Mucosa of descending colon (tissue), 3 donors: ENCODE results near the gene GPSM3. TPM values are rescaled to one million over a fixed set of nuclear protein-coding genes. Genes with fewer than 3 reads are reported as not detected.
A peak's percentile ranks its signal among the peaks of the same experiment; 100 is the strongest.

Experiments
- ATAC-seq: fragments of 200-7000 bp; cut with Tn5 transposase; one replicate; pipeline ENCODE4 v1.9.1; 2020; ENCODE audit warnings: mild to moderate bottlenecking, moderate library complexity
- DNase-seq, 3 donors: peaks; one replicate each; pipeline ENCODE4 v3.0.0-alpha.2; 2020
- H3K36me3 ChIP-seq: fragments of 200-600 bp; one replicate; pipeline ENCODE4 v1.8.0; 2021; ENCODE audit warnings: low read depth, mild to moderate bottlenecking
- H3K4me1 ChIP-seq: fragments of 200-600 bp; one replicate; pipeline ENCODE4 v1.8.0; 2021; ENCODE audit warnings: low read depth, mild to moderate bottlenecking
- H3K4me3 ChIP-seq: fragments of 200-600 bp; one replicate; pipeline ENCODE4 v1.8.0; 2021; ENCODE audit warnings: mild to moderate bottlenecking
- H3K9me3 ChIP-seq: fragments of 200-600 bp; one replicate; pipeline ENCODE4 v1.8.0; 2021; ENCODE audit warnings: mild to moderate bottlenecking
- intact Hi-C, 2 donors: fragments of 100-400 bp; cut with DNase I in 1 of 2; cut with micrococcal nuclease in 1 of 2; formaldehyde crosslinking; loops; one replicate each; pipeline versions ENCODE4 v1.11.0 to v1.11.1; 2022; cut with DNase I, micrococcal nuclease
- total RNA-seq, 3 donors: library from RNA; stranded (reverse); fragmentation: NEBNext Ultra II Directional in 2 of 3; extraction: Animal tissue kit (Norgen Biotek cat#: 25700) in 2 of 3; gene quantifications; one replicate each; pipeline versions ENCODE4 v1.2.1 to v1.2.4, GENCODE V29; 2021 to 2023
- TF ChIP-seq, protein P1 (sequence below): fragments of 200-600 bp; IDR thresholded peaks from one replicate; pipeline ENCODE4 v1.8.0; 2022; ENCODE audit warnings: antibody characterized with exemption, mild to moderate bottlenecking
- donor health status: DM: no; HTN: no; CAD: no; lungs with moderate emphysema.
- donor health status: DM: no; HTN: no; CAD: no.
- donor health status: DM: no; HTN: yes; CAD: no.

The GPSM3 gene
- total RNA-seq, 3 donors from 2014 or later: 6.6 to 14.7 (median 9.9) TPM

DNA sequence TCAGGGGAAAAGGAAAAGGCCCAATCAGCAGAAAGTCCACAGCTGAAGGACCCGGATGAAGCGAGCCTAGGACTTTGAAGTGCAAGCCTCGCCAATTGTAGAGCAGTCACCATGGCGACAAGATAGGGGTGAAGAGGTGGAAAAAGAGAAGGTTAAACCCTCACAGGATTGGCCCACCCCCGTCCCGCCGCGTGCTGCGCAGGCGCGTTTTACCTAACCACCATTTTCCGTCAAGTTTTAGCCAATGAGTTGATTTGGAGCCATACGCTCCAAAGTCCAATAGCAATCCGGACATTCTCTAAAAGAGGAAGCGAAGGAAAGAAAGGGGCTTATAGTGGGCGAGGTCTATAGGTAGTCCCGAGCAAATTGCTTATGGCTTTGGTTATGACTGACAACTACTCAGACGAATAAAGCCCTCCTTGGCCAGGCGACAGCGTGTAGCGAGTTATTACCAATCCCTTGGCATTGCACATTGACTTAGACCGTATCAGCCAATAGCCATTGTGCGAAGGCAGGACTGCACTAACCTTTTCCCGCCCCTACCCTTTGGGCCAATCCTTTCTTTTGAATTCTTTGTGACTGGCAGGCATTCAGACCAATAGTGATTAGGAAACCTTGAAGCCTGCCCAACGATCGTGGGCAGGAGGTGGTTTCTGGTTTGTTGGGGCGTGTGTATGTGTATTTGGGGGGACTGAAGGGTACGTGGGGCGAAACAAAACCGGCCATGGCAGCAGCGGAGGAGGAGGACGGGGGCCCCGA lies 14.5 kb downstream of the GPSM3 start, which contains the start of gene RNF5:
RNF5 (plus strand) TSS at position 618 of the 759 bp plus-strand sequence; CDS start at position 725, 107 bp downstream.
- TF ChIP-seq, protein P1, sequence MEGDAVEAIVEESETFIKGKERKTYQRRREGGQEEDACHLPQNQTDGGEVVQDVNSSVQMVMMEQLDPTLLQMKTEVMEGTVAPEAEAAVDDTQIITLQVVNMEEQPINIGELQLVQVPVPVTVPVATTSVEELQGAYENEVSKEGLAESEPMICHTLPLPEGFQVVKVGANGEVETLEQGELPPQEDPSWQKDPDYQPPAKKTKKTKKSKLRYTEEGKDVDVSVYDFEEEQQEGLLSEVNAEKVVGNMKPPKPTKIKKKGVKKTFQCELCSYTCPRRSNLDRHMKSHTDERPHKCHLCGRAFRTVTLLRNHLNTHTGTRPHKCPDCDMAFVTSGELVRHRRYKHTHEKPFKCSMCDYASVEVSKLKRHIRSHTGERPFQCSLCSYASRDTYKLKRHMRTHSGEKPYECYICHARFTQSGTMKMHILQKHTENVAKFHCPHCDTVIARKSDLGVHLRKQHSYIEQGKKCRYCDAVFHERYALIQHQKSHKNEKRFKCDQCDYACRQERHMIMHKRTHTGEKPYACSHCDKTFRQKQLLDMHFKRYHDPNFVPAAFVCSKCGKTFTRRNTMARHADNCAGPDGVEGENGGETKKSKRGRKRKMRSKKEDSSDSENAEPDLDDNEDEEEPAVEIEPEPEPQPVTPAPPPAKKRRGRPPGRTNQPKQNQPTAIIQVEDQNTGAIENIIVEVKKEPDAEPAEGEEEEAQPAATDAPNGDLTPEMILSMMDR: no peak
- H3K4me3 ChIP-seq: peak within 1 kb of the TSS; percentile 25
- DNase-seq: peak; percentile 91 to 98 (median 94)
- peak; percentile 83 for ATAC-seq
- H3K4me1 ChIP-seq: peaks cover 40% of the 10 kb centered on the region
- H3K9me3 ChIP-seq: no peaks in the 10 kb centered on the region
- H3K36me3 ChIP-seq: peaks cover 4% of the 10 kb centered on the region
- intact Hi-C loops: no loop called here

DNA sequence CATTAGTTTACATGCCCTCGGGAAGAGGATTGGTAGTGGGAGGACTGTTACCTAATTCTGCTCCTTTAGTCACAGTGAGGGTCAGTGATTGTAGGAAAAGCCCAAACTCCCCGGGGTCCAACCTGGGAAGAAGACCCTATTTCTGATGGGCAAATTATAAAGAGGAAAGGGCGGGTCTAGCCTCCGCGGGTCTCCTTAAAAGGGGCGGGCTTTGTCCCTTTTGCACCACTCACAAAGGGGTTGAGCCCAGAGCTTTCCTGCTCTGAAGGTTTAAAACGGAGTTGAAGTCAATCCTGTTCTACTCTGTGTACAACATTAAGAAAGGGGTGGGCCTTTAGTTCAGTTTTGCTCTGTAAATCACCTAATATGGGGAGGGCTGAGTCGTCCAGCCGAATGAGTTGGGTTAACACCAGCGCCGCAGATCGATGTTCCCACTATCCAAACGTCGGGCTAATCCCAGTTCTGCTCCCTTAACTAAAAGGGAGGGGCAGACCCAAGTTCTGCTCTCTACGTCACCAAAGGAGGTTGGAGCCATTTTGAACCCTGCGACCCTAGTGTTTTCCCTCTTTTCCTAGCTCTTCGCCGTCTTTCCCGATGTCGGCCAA lies 15.2 kb downstream of the GPSM3 start:
- ATAC-seq (peak; percentile 5), DNase-seq (no peak)

DNA sequence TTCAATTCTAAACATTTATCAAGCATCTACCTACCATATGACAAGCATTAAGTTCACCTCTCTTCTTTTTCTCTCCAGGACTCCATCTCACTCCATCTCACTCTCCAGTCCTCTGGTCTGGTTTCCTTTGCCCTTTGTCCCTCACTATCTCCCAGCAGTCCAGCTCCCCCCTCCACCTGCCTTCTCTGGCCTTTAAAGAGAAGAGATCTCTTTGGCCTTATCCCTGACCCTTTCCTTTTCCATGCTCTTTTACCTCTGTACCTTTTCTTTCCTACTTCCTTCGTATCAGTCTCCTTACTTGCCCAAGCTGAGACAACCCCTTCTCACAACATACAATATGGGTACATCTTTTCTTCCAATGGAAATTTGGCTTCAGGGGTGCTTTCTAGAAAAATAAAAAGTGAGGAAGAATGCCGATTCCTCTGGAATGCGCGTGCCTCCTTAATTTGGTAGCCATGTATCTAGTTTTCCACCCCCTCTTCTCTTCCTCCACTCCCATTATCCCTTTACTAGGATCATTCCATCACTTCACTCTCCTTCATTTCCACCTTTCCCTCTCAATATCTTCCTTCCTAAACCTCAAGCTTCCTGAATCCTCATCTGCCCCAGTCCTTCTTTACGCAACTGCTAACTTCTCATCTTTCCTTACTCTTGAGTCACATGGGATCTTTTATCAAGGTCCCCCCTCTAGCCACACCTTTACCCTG lies 15.8 kb downstream of the GPSM3 start:
- Histone ChIP-seq H3K4me3 (no peak overlapping the region), H3K4me1 (peaks cover 37% of the 10 kb centered on the region), H3K36me3 (peaks cover 4% of the 10 kb centered on the region), H3K9me3 (no peaks in the 10 kb centered on the region)
- intact Hi-C loops: no loop called here
- TF ChIP-seq, protein P1: no peak
- DNase-seq (no peak), ATAC-seq (no peak)

More for the DNA sequence above, 15.2 kb downstream of the GPSM3 start:
- no peaks in the 10 kb centered on the region for H3K9me3 ChIP-seq
- H3K4me3 ChIP-seq: peak overlapping the region; percentile 25
- intact Hi-C loops: no loop called here
- H3K4me1 ChIP-seq: peaks cover 40% of the 10 kb centered on the region
- TF ChIP-seq, protein P1: no peak
- peaks cover 4% of the 10 kb centered on the region for H3K36me3 ChIP-seq

DNA sequence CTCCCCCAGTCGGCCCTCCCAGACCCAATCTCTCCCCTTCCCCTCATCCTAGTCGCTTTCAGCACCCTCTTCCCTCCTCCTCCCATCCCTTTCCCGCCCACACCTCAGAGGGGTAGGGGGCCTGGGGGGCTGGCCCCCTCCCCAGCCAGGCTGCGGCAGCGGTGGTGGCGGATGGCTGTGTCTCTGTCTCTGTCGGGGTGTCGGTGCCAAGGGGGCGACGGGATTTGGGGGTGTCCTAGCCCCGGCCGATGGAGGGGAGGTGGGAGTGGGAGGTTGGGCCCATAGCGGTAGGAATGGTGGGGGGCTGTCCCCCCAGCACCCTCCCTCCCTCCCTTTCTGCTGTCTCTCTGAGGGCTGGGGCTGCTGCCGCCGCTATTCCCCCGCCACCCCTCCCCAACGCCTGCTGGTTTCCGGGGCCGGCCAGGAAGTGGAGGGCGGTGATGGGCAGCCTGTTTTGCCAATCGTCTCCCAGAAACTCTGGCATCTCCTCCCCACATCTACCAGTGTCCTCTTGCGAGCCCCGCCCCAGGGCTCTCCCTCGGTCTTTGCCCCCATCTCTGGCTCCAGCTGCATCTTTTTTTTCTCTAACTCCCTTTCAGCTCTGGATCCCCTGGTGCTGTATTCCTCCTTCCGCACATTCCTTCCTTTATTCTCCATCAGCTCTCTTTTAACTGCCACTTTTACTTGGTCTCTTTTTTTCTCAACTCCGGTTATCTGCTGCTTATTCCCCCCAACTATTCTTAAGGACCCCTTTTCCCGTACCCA lies 16.6 kb downstream of the GPSM3 start, which contains the start of gene AGPAT1:
AGPAT1 (minus strand) TSS at position 374 of the 765 bp plus-strand sequence. CDS start 4,588 bp downstream, outside the sequence.
- peaks cover 4% of the 10 kb centered on the region for H3K36me3 ChIP-seq
- H3K9me3 ChIP-seq: no peaks in the 10 kb centered on the region
- intact Hi-C loops: no loop called here
- TF ChIP-seq, protein P1: no peak
- peaks cover 34% of the 10 kb centered on the region for H3K4me1 ChIP-seq
- H3K4me3 ChIP-seq: peak within 1 kb of the TSS; percentile 58
- peak; percentile 73 for ATAC-seq
- DNase-seq: peak; percentile 98 to 100 (median 99)

DNA sequence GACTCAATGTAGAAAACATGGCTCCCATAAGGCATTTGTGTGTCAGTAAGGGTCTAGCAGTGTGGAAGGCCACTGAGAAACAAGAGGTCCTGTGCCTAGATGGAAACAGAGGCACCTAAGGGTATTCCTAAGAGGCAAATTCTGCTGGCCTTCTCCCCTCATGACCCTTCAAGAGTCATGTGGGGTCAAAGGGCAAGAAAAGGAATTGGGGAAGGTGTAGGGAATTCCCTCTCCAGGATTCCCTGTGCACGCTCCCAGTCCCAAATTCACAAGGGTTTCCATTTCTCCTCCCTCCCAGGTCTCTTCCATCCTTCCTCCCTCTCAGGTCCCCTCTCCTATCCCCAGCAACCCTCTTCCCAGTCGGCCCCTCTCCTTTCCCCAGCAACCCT lies 17.1 kb downstream of the GPSM3 start:
- intact Hi-C loops: no loop called here
- TF ChIP-seq, protein P1: no peak
- Histone ChIP-seq H3K4me3 (peak overlapping the region; percentile 58), H3K36me3 (peaks cover 4% of the 10 kb centered on the region), H3K9me3 (no peaks in the 10 kb centered on the region), H3K4me1 (peaks cover 30% of the 10 kb centered on the region)
- ATAC-seq (no peak), DNase-seq (no peak)
